Measurements from ENCODE around the gene WDR5.

- no peak for TF ChIP-seq TAF1 (IDR thresholded peaks at IDR 0.05; ENCODE audit: borderline replicate concordance, insufficient read depth, low read length)
- no peak for TF ChIP-seq REST (IDR thresholded peaks at IDR 0.05; ENCODE audit: insufficient read depth in 1 of 2, low read depth in 2 of 2, low read length in 2 of 2)
Observed at GRCh38 chr9:134111064-134111463, 24.8 kb upstream of the WDR5 start.

Data from PFSK-1 (cell line).